Measurements from ENCODE around the gene TBC1D22A. TPM values are rescaled to one million over a fixed set of nuclear protein-coding genes. Genes with fewer than 3 reads are reported as not detected.

Gene TBC1D22A
- total RNA-seq, 2 donors from 2014 or later, result 52.4 to 108 TPM

DNA sequence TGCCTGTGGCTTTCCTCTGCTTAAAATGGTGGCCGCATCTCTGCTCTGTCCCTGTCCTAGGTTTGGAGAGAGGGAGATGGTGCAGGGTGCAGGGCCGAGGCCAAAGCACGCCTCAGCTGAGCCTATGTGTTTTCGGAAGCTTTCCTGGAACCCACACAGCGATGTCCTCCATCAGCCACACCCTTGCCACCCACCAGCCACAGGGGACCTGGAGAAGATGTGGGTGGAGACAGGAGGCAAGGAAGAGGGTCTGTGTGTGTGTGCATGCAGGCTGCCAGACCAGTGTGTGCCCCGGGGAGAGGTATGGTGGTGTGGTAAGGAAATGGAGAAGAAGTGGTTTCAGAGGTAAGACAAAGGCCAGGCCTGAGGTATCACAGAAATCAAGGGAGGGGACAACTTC lies 155.7 kb downstream of the TBC1D22A start:
- no peak for ATAC-seq (replicated peaks)
- H3K9me3 Mint-ChIP-seq, result peaks cover 3% of the 10 kb centered on the region
- peaks cover 96% of the 10 kb centered on the region for H3K36me3 Mint-ChIP-seq (ENCODE audit: low read depth)
- no peaks in the 10 kb centered on the region for H3K27me3 Mint-ChIP-seq
- H3K4me1 Mint-ChIP-seq, result peaks cover 29% of the 10 kb centered on the region
- no peak overlapping the region for H3K27ac Mint-ChIP-seq
- H3K4me3 Mint-ChIP-seq, result no peak overlapping the region

DNA sequence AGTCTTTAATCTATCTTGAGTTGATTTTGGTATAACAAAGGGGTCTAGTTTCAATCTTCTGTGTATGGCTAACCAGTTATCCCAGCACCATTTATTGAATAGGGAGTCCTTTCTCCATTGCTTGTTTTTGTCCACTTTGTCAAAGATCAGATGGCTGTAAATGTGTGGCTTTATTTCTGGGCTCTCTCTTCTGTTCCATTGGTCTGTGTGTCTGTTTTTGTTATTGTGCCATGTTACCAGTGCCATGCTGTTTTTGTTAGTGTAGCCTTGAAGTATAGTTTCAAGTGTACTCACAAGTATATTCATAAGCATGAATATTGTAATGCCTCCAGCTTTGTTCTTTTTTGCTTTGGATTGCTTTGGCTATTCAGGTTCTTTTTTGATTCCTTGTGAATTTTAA lies 159.6 kb downstream of the TBC1D22A start:
- Mint-ChIP-seq H3K4me1 (peaks cover 16% of the 10 kb centered on the region), H3K27me3 (no peaks in the 10 kb centered on the region), H3K27ac (no peak overlapping the region), H3K4me3 (no peak overlapping the region), H3K36me3 (ENCODE audit: low read depth) (peaks cover 87% of the 10 kb centered on the region), H3K9me3 (peaks cover 3% of the 10 kb centered on the region)
- no peak for ATAC-seq (replicated peaks)

DNA sequence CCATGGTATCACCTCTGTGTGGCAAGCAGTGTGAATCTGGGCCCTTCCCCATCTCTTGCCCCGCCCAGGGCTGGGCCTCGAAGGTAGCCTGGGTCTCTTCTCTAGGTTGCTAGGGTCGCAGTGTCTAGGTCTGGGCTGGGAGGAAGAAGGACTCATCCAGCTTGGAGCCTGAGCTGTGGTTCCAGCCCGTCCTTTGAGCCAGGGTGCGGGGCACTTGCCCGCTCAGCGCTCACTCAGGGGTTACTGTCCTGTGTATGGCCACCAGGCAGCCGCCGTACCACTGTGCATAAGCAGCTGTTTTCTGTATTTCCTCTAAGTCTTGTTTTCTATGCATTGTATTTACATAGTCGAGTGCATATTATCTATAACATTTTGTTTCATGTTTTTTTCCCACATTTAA lies 160.9 kb downstream of the TBC1D22A start:
- Mint-ChIP-seq H3K36me3 (ENCODE audit: low read depth) (peaks cover 87% of the 10 kb centered on the region), H3K27ac (no peak overlapping the region), H3K27me3 (no peaks in the 10 kb centered on the region), H3K4me3 (no peak overlapping the region), H3K9me3 (peaks cover 3% of the 10 kb centered on the region), H3K4me1 (peaks cover 5% of the 10 kb centered on the region)
- no peak for ATAC-seq (replicated peaks)

DNA sequence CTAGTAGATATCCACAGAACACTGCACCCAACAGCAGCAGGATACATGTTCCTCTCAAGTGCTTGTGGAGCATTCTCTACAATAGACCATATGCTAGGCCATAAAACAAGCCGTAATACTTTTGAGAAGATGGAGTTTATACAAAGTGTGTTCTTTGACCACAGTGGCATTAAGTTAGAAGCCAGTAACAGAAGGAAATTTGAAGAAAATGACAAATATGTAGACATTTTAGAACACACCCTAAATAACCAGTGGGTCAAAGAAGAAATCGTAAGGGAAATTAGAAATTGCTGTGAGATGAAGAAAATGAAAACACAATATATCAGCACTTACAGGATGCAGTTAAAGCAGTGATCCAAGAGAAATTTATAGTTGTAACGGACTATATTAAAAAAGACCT lies 163.4 kb downstream of the TBC1D22A start:
- Mint-ChIP-seq H3K27ac (no peak overlapping the region), H3K36me3 (ENCODE audit: low read depth) (peaks cover 91% of the 10 kb centered on the region)

DNA sequence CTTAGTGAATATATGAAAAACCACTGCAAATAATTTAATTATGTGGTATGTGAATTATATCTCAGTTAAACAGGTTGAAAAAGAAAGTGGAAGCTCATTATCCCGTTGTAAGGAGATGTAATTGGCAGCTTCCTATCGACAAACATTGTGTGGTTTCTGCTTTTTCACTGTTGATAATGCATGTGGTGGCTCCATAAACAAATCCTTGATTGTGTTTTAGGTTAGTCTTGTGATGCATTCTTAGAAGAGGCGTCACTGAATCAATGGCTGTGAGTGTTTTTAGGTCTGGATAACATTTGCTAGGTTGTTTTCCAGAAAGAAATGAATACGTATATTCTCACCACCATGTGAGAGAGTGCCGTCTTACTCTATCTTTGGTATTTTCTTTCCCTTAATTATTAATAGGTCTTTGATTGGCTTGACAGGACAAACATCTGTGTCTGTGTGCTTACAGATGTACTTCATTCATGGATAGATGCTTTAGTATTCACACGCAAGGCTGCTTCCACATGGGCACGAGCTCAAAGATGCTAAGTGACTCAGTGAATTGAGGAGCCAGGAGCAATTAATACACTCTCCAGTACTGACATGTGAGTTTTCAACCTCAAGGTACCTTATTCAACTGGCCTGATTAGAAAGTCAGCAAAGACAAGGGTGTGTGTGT lies 166.7 kb downstream of the TBC1D22A start:
- no peak overlapping the region for H3K4me3 Mint-ChIP-seq
- no peak overlapping the region for H3K27ac Mint-ChIP-seq
- no peaks in the 10 kb centered on the region for H3K9me3 Mint-ChIP-seq
- ATAC-seq (replicated peaks), result no peak
- peaks cover 13% of the 10 kb centered on the region for H3K4me1 Mint-ChIP-seq
- no peaks in the 10 kb centered on the region for H3K27me3 Mint-ChIP-seq
- peaks cover 92% of the 10 kb centered on the region for H3K36me3 Mint-ChIP-seq (ENCODE audit: low read depth)

More for the DNA sequence above, 163.4 kb downstream of the TBC1D22A start:
- peaks cover 6% of the 10 kb centered on the region for H3K4me1 Mint-ChIP-seq
- H3K27me3 Mint-ChIP-seq, result no peaks in the 10 kb centered on the region
- H3K9me3 Mint-ChIP-seq, result peaks cover 3% of the 10 kb centered on the region
- no peak for ATAC-seq (replicated peaks)
- H3K4me3 Mint-ChIP-seq, result no peak overlapping the region

DNA sequence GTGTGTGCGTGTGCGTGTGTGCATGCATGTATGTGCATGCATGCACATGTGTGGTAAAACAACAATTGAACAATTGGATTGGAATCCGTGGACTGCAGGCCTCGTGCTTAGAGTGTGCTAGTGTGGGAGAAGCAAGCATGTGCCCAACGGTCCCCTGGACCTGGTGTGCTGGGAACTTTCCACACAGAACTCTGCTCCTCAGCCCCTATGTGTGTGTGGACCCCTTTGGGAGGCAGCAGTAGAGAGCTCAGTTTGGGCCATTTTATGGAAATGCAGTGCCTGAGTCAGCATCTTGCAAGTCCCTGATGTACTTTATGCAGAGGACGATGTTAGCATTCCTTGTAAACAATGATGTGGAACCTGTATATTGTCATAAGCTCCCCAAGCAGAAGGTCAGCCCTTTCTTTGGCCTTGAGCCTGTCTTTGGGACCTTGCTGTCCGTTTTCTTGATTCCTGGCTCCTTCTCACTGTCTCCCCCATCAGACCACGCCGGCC lies 167.3 kb downstream of the TBC1D22A start:
- peaks cover 94% of the 10 kb centered on the region for H3K36me3 Mint-ChIP-seq (ENCODE audit: low read depth)
- ATAC-seq (replicated peaks), result no peak
- H3K27me3 Mint-ChIP-seq, result no peaks in the 10 kb centered on the region
- no peak overlapping the region for H3K27ac Mint-ChIP-seq
- H3K4me3 Mint-ChIP-seq, result no peak overlapping the region
- H3K9me3 Mint-ChIP-seq, result no peaks in the 10 kb centered on the region
- peaks cover 19% of the 10 kb centered on the region for H3K4me1 Mint-ChIP-seq

DNA sequence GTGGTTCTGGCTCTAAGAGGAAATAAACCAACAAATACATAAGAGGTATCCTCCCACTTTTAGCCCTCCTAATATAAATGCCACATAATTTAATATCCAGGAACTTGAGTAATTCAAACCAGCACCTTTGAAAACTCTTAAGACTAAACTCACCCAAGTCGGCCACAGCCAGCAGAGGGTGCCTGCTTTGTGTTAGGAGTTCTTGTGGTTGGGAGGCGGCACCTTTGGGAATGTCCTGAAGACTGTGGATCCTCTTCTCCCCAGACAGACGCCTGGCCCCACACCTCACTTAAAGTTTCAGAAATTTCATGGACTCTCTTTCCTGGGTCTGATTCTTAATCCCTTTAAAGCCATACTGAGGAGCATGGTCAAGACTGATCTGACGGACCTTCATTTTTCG lies 169.0 kb downstream of the TBC1D22A start:
- H3K4me3 Mint-ChIP-seq, result no peak overlapping the region
- peaks cover 96% of the 10 kb centered on the region for H3K36me3 Mint-ChIP-seq (ENCODE audit: low read depth)
- no peaks in the 10 kb centered on the region for H3K27me3 Mint-ChIP-seq
- peaks cover 28% of the 10 kb centered on the region for H3K4me1 Mint-ChIP-seq
- H3K27ac Mint-ChIP-seq, result no peak overlapping the region
- ATAC-seq (replicated peaks), result no peak
- no peaks in the 10 kb centered on the region for H3K9me3 Mint-ChIP-seq

DNA sequence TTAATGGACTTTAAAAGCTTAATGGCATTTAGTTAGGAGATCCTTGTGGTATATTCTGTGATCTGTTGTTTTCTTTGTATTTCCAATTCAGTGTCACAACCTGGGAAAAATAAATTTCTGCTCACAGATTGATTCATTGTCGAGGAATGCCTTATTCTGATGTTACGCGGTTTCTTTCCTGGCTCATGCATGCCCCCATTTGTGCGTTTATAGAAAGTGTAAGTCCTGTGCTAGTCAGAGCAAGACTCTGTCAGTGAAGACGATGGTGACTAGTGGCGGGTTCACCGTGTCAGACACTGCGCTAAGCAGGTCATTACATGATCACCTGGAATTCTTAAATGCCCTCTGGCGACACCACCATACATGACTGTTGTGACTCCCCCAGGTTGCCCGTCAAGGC lies 169.4 kb downstream of the TBC1D22A start:
- peaks cover 98% of the 10 kb centered on the region for H3K36me3 Mint-ChIP-seq (ENCODE audit: low read depth)
- no peak overlapping the region for H3K27ac Mint-ChIP-seq
- no peak overlapping the region for H3K4me3 Mint-ChIP-seq
- H3K9me3 Mint-ChIP-seq, result no peaks in the 10 kb centered on the region
- H3K27me3 Mint-ChIP-seq, result no peaks in the 10 kb centered on the region
- ATAC-seq (replicated peaks), result no peak
- peaks cover 28% of the 10 kb centered on the region for H3K4me1 Mint-ChIP-seq

DNA sequence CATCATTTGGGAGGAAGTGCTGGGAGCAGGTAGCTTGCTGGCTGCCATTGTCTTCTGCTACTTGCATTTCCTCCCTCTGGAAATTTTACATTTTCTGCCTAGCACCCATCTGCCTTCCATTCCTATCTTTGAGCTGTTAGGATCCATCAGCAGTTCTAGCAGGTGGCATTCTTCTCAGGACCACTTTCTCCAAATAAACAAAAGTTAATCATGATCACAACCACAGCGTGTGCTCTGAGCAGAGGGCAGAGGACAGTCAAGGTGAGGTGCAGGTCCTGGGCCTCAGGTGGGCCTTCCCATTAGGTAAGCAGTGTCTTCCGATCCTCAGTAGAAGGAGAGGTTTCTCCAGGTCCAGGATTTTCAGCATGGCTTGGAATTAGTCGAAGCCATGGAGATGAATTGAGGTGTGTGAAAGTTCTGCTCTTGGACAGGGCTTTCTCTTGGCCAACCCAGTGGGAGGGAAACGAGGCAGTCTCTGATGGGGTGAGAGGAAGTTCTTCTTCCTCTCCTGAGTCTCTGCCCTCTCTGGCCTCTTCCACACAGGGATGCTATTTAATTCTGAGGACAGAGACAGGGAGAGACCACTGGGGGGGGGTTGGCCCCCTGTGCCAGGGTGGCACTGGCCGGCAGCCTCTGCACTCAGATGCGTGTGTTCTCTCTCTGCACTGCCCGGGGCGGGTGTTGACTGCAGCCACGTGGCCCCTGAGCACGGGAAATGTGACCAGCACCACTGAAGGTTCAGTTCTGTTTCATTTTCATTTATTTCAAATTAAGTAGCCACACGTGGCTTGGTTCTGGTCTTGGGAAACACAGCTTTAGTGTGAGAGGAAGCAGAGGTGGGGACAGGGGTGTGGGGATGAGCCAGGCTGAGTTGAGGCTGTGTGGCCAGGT lies 170.8 kb downstream of the TBC1D22A start:
- H3K36me3 Mint-ChIP-seq (ENCODE audit: low read depth), result peaks cover 84% of the 10 kb centered on the region
- peaks cover 28% of the 10 kb centered on the region for H3K4me1 Mint-ChIP-seq
- ATAC-seq (replicated peaks), result no peak
- H3K4me3 Mint-ChIP-seq, result no peak overlapping the region
- no peaks in the 10 kb centered on the region for H3K27me3 Mint-ChIP-seq
- no peak overlapping the region for H3K27ac Mint-ChIP-seq
- no peaks in the 10 kb centered on the region for H3K9me3 Mint-ChIP-seq

DNA sequence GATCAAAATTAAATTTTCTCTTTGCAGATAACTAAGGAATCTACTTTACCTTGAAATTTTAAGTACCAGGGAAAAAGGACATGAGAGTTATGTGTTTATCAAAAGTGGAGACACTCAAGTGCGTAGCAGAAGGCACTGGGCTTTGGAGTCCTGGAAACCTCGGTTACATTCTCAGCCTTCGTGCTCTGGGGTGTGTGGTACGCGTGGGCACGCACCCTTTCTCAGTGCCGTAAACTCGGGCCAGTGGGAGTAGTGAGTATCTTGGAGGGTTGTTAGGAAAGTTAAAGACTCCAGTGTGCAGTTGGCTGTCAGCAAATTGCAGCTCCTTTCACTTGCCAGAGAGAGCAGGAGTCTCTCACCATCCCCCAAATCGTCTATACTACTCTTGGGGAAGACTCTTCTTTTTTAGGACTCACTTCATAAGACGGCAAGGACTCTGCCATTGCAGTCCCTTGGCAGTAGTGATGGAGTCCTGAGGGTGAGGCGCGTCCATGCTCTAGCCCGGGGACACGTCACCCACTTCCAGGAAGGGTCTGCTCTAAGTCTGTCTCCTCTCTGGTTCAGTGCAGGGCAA lies 171.8 kb downstream of the TBC1D22A start:
- no peak for ATAC-seq (replicated peaks)
- Mint-ChIP-seq H3K4me3 (peak overlapping the region; percentile 32), H3K4me1 (peaks cover 28% of the 10 kb centered on the region), H3K9me3 (no peaks in the 10 kb centered on the region), H3K27me3 (no peaks in the 10 kb centered on the region), H3K27ac (peak overlapping the region; percentile 74), H3K36me3 (ENCODE audit: low read depth) (peaks cover 82% of the 10 kb centered on the region)

DNA sequence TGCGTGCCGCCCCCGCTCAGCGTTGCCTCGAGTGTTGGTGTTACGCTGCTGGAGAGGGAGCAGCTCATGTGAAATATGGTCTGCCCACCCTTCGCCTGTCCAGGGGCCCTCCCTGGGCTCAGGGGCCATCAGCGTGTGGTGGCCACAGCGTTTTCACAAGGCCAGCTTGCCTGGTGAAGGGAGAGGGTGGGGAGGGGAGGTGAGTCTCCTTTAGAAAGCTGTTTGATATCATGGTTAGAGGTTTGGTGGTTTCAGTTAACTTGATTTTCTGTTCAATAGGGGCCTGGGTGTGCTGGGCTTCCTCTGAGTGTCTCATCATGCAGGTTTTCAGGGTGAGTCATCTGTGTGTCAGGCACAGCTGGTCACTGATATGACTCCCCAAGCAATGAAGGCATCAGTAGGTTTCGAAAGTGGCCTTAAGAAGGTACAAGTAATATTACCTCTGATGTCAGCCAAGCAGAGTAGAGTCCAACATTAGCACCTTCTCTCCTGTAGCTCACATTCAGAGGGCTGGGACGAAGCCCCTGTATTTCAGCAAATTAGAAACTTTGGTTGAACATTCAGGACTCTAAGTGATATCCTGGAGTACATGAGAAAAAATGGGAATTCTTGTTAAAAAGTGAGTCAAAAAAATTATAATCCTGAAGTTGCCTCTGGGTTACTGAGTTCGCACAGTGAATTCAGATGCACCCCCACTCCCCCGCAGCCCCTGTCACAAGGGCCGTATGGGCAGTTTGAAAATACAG lies 172.5 kb downstream of the TBC1D22A start:
- peak; percentile 99 for ATAC-seq (replicated peaks)
- Mint-ChIP-seq H3K27ac (peak overlapping the region; percentile 74), H3K36me3 (ENCODE audit: low read depth) (peaks cover 82% of the 10 kb centered on the region), H3K27me3 (no peaks in the 10 kb centered on the region), H3K9me3 (no peaks in the 10 kb centered on the region), H3K4me3 (peak overlapping the region; percentile 32), H3K4me1 (peaks cover 32% of the 10 kb centered on the region)

DNA sequence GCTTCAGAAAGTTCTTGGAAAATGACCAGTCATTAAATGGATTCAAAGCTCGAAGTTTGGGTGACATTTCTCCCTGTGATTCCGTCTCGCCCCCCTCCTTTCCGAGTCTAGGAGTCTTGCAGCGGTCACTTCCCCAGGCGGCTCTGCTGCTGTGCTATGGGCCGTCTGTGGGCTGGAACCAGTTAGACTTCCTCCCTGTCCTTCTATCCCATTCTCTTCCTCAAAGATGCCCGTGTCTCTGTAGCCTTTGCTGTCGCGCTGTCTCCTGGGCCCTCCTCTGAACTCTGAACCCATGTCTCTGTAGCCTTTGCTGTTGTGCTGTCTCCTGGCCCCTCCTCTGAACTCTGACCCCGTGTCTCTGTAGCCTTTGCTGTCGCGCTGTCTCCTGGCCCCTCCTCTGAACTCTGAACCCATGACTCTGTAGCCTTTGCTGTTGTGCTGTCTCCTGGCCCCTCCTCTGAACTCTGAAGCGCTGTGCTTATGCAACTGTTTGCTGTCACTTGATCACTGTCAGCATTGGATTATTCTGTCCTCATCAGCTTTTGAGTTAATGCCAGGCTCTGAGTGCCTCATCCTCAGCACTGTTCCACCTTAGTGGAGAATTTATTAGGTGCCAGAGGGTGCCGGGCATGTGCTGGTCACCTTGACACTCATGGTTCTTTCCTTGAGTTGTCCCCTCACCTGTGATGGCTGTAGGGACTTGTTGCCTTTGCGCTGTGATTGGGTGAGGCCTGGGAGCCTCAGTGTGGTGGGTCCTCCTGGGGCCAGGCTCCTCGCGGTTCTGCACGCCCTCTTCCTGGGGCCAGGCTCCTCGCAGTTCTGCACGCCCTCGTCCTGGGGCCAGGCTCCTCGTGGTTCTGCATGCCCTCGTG lies 173.3 kb downstream of the TBC1D22A start:
- H3K4me1 Mint-ChIP-seq, result peaks cover 31% of the 10 kb centered on the region
- no peak overlapping the region for H3K4me3 Mint-ChIP-seq
- no peaks in the 10 kb centered on the region for H3K9me3 Mint-ChIP-seq
- ATAC-seq (replicated peaks), result no peak
- no peaks in the 10 kb centered on the region for H3K27me3 Mint-ChIP-seq
- H3K27ac Mint-ChIP-seq, result peak overlapping the region; percentile 7
- H3K36me3 Mint-ChIP-seq (ENCODE audit: low read depth), result peaks cover 75% of the 10 kb centered on the region

DNA sequence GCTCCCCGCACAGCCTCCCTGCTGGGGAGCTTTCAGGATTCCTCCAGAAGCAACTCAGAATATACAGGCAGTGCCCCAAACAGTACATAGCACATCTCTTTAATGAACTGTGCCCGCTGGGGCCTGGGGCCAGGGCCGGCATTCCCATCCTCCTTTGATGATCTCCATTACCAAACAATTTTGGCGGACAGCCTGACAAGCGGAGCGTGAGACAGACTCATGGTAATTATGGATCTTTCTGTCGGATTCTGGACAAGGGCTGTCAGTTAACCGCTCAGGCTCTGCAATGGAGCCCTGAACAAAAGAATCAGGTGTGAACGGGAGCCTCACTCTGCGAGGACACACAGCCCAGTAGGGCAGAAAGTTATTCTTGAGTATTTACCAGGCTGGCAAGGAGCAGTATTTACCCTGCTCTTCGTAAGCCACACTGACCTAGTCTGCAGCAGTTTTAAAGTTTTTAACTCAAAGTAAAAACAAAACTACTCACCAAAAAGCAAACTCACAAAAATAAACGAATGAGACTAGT lies 174.0 kb downstream of the TBC1D22A start:
- Mint-ChIP-seq H3K4me3 (no peak overlapping the region), H3K27me3 (no peaks in the 10 kb centered on the region), H3K27ac (no peak overlapping the region), H3K4me1 (peaks cover 28% of the 10 kb centered on the region), H3K9me3 (no peaks in the 10 kb centered on the region), H3K36me3 (ENCODE audit: low read depth) (peaks cover 68% of the 10 kb centered on the region)
- ATAC-seq (replicated peaks), result no peak
